GM23248 (cell line): ENCODE data around the gene FBXL12. TPM values are rescaled to one million over a fixed set of nuclear protein-coding genes. Genes with fewer than 3 reads are reported as not detected.
"Not testable (repeated sequence)": the region's sequence is repeated elsewhere in the genome, so short reads cannot be mapped to it uniquely, and the experiment has no call there.

Source experiments
- DNase-seq: peaks from one replicate; pipeline ENCODE4 v3.0.0-alpha.2; 2015
- H2AFZ ChIP-seq: fragments of 200-600 bp; sonication (generic); 2 replicates; pipeline ENCODE4 v1.6.1; 2016; ENCODE audit warnings: antibody characterized with exemption
- H3F3A ChIP-seq: fragments of 200-600 bp; sonication (generic); 2 replicates; pipeline ENCODE4 v1.6.1; 2016; ENCODE audit warnings: mild to moderate bottlenecking, antibody characterized with exemption, mixed run types; ENCODE audit not compliant: insufficient read depth
- H3K27ac ChIP-seq: fragments of 200-600 bp; sonication (generic); 2 replicates; pipeline ENCODE4 v1.5.1; 2016; ENCODE audit warnings: mild to moderate bottlenecking
- H3K27me3 ChIP-seq: fragments of 200-600 bp; sonication (generic); replicated peaks from 2 replicates; pipeline ENCODE4 v1.6.1; 2016; ENCODE audit warnings: mild to moderate bottlenecking; ENCODE audit not compliant: insufficient read depth
- H3K36me3 ChIP-seq: fragments of 200-600 bp; sonication (generic); 2 replicates; pipeline ENCODE4 v1.6.1; 2016; ENCODE audit warnings: low read depth, mild to moderate bottlenecking
- H3K4me1 ChIP-seq: fragments of 200-600 bp; sonication (generic); 2 replicates; pipeline ENCODE4 v1.6.1; 2016; ENCODE audit warnings: mild to moderate bottlenecking; ENCODE audit not compliant: insufficient read depth
- H3K4me2 ChIP-seq: fragments of 200-600 bp; sonication (generic); one replicate; pipeline ENCODE4 v1.6.1; 2016; ENCODE audit warnings: mild to moderate bottlenecking; ENCODE audit not compliant: unreplicated experiment
- H3K4me3 ChIP-seq: fragments of 200-600 bp; sonication (generic); 2 replicates; pipeline ENCODE4 v1.5.1; 2016; ENCODE audit warnings: mild to moderate bottlenecking
- H3K79me2 ChIP-seq: fragments of 200-600 bp; sonication (generic); 2 replicates; pipeline ENCODE4 v1.6.1; 2016; ENCODE audit warnings: mild to moderate bottlenecking; ENCODE audit not compliant: insufficient read depth
- H3K9ac ChIP-seq: fragments of 200-600 bp; sonication (generic); 2 replicates; pipeline ENCODE4 v1.6.1; 2016; ENCODE audit warnings: mild to moderate bottlenecking
- H3K9me2 ChIP-seq: fragments of 200-600 bp; sonication (generic); 2 replicates; pipeline ENCODE4 v1.6.1; 2016; ENCODE audit warnings: mixed run types, mild to moderate bottlenecking, moderate library complexity; ENCODE audit not compliant: insufficient read depth
- H3K9me3 ChIP-seq: fragments of 200-600 bp; sonication (generic); one replicate; pipeline ENCODE4 v1.6.1; 2017; ENCODE audit warnings: low read depth
- H4K20me1 ChIP-seq: fragments of 200-600 bp; sonication (generic); 2 replicates; pipeline ENCODE4 v1.6.0; 2016; ENCODE audit not compliant: insufficient read depth
- EZH2 ChIP-seq: fragments of 200-600 bp; sonication (generic); IDR thresholded peaks from 2 replicates; pipeline ENCODE4 v1.6.1; 2018; ENCODE audit warnings: antibody characterized with exemption, mild to moderate bottlenecking; ENCODE audit not compliant: insufficient read depth, poor library complexity, severe bottlenecking
- EZH2phosphoT487 ChIP-seq: fragments of 200-600 bp; sonication (generic); IDR thresholded peaks from 2 replicates; pipeline ENCODE4 v1.6.1; 2018; ENCODE audit warnings: antibody characterized with exemption, moderate library complexity, mild to moderate bottlenecking, low read depth; ENCODE audit not compliant: insufficient read depth
- WGBS, 2 experiments: methylation state at CpG; one replicate each; pipeline ENCODE4 v1.1.6; 2015 to 2017; ENCODE audit warnings: low lambda C conversion rate in 2 of 2, low coverage in 1 of 2; ENCODE audit errors: missing lambda C conversion rate in 2 of 2; 5-methylcytosine and 5-hydroxymethylcytosine counted together
- in situ Hi-C: fragments of 300-500 bp; cut with MboI; formaldehyde crosslinking; loops from 2 replicates; pipeline ENCODE4 v1.15.0; 2020
- polyA plus RNA-seq: library from polyadenylated mRNA; unstranded; fragments of >200 nt; fragmentation: Nextera tagmentation; extraction: Ambion mirVana; gene quantifications from 2 replicates; pipeline ENCODE4 v1.2.1, GENCODE V29; 2016
- total RNA-seq: library from RNA; depleted of rRNA; stranded (reverse); fragments of >200 nt; shearing (Covaris generic); gene quantifications from 2 replicates; pipeline ENCODE4 v1.2.3, GENCODE V29; 2014

FBXL12 gene
- total and polyA plus RNA-seq, 2 experiments from 2014 or later = 21.9 to 27.1 TPM

- WGBS, 2 experiments = 1% methylated on average over 47 to 62 of the region's 62 CpGs
- Histone ChIP-seq H3K27ac (peak within 1 kb of the TSS; percentile 30), H2AFZ (peak within 1 kb of the TSS; percentile 91), H3F3A (no peaks in the 10 kb centered on the region), H3K36me3 (0 out of 2 replicates have a peak, but pooled peaks cover 6% of the 10 kb centered on the region), H4K20me1 (no peaks in the 10 kb centered on the region), H3K4me2 (peak within 1 kb of the TSS; percentile 93), H3K27me3 (no peaks in the 10 kb centered on the region), H3K9ac (peak within 1 kb of the TSS; percentile 89), H3K9me2 (no peaks in the 10 kb centered on the region), H3K79me2 (peaks cover 81% of the 10 kb centered on the region), H3K9me3 (no peaks in the 10 kb centered on the region), H3K4me1 (peaks cover 4% of the 10 kb centered on the region; the same call in 1 of the 2 replicates), H3K4me3 (peak within 1 kb of the TSS; percentile 98)
- TF ChIP-seq EZH2phosphoT487 (no peak), EZH2 (no peak)
- peak; percentile 93 for DNase-seq
- in situ Hi-C loops = no loop called here
Measured at GRCh38 chr19:9827289-9828238, 8.7 kb upstream of the FBXL12 start, which contains the start of gene UBL5. Gene UBL5 (plus strand): TSS chr19:9827918. CDS start chr19:9828338, 420 bp downstream.

DNA sequence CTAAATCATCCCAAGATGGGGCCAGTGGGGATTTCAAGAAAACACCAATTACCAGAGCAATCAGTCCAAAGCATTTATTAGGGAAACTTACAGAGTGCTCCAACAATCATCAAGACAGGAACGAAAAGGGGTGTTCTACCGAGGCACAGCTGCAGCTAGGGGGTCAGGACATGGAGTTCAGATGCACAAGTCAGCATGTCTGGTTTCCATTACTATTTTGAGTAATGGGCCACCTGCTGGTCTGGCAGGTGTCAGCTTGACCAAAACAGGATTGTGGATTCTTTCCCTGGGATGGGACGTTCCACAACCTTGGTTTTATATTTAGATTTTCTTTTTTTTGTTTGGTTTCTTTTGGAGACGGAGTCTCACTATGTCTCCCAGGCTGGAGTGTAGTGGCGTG lies 4.9 kb upstream of the FBXL12 start:
- Histone ChIP-seq H3K4me1 (peaks cover 2% of the 10 kb centered on the region; the same call in 1 of the 2 replicates), H3K9me2 (no peaks in the 10 kb centered on the region), H4K20me1 (no peaks in the 10 kb centered on the region), H3K4me2 (no peak overlapping the region), H3K79me2 (peaks cover 43% of the 10 kb centered on the region), H3K27me3 (no peaks in the 10 kb centered on the region), H2AFZ (no peak overlapping the region), H3K9ac (no peak overlapping the region), H3K36me3 (no peaks in the 10 kb centered on the region), H3K27ac (no peak overlapping the region), H3F3A (no peaks in the 10 kb centered on the region), H3K9me3 (no peaks in the 10 kb centered on the region), H3K4me3 (no peak overlapping the region)
- no peak for DNase-seq
- 76 to 79% methylated on average over 5 of the region's 5 CpGs for WGBS, 2 experiments
- TF ChIP-seq EZH2phosphoT487 (no peak), EZH2 (no peak)
- in situ Hi-C loops = no loop called here

- H2AFZ ChIP-seq = peak overlapping the region; percentile 46
- peak overlapping the region; percentile 63 for H3K27ac ChIP-seq
Measured at GRCh38 chr19:9820034-9820433, 1.2 kb upstream of the FBXL12 start.

GRCh38 chr19:9819596-9819909 lies 674 bp upstream of the FBXL12 start:
- DNase-seq = no peak

More at GRCh38 chr19:9820034-9820433, 1.2 kb upstream of the FBXL12 start:
- WGBS, 2 experiments = 87 to 93% methylated on average over 8 of the region's 8 CpGs
- H3K9me2 ChIP-seq, H3K36me3 ChIP-seq, H3K27me3 ChIP-seq, DNase-seq, H3F3A ChIP-seq, H3K9ac ChIP-seq, H4K20me1 ChIP-seq, H3K9me3 ChIP-seq, in situ Hi-C loops: not testable (repeated sequence)
- peaks cover 42% of the 10 kb centered on the region for H3K79me2 ChIP-seq
- H3K4me2 ChIP-seq = peak overlapping the region; percentile 31
- H3K4me3 ChIP-seq = peak overlapping the region; percentile 51
- peaks cover 11% of the 10 kb centered on the region for H3K4me1 ChIP-seq

More at GRCh38 chr19:9819596-9819909, 674 bp upstream of the FBXL12 start:
- peak overlapping the region; percentile 31 for H3K4me2 ChIP-seq
- peak overlapping the region; percentile 51 for H3K4me3 ChIP-seq
- H3K36me3 ChIP-seq = no peaks in the 10 kb centered on the region
- peaks cover 11% of the 10 kb centered on the region for H3K4me1 ChIP-seq
- no peaks in the 10 kb centered on the region for H3K27me3 ChIP-seq
- no peaks in the 10 kb centered on the region for H3K9me3 ChIP-seq
- H3K79me2 ChIP-seq = peaks cover 42% of the 10 kb centered on the region
- no peaks in the 10 kb centered on the region for H4K20me1 ChIP-seq
- in situ Hi-C loops = no loop called here
- H3F3A ChIP-seq = no peaks in the 10 kb centered on the region
- TF ChIP-seq EZH2phosphoT487 (no peak), EZH2 (no peak)
- H2AFZ ChIP-seq = peak overlapping the region; percentile 46
- no peak overlapping the region for H3K9ac ChIP-seq
- H3K27ac ChIP-seq = peak overlapping the region; percentile 63
- H3K9me2 ChIP-seq = no peaks in the 10 kb centered on the region
- 1 to 3% methylated on average over 11 to 21 of the region's 21 CpGs for WGBS, 2 experiments
